IMR-90 (cell line): Measurements from ENCODE around the gene ZNF346. TPM values are rescaled to one million over a fixed set of nuclear protein-coding genes. Genes with fewer than 3 reads are reported as not detected.

Source experiments
- ATAC-seq: fragments of 200-7000 bp; cut with Tn5 transposase; 2 replicates; pipeline ENCODE4 v1.9.1; 2020; ENCODE audit warnings: low read depth, mild to moderate bottlenecking, moderate library complexity
- BruUV-seq: library from RNA; stranded (reverse); fragments of 400-500 nt; replicated peaks from 2 replicates; lab custom pipeline; 2021; lab: Mats Ljungman, UMichigan
- CTCF ChIA-PET: fragments of 300-600 bp; formaldehyde crosslinking; extraction: SDS; loops from one replicate; lab custom pipeline; 2021; ENCODE audit warnings: antibody characterized with exemption; lab: Yijun Ruan, JAX
- POLR2A ChIA-PET: fragments of 300-600 bp; sonication (Branson Sonifier 250); formaldehyde crosslinking; loops from one replicate; lab custom pipeline; 2022; ENCODE audit warnings: antibody characterized with exemption; ENCODE audit not compliant: unreplicated experiment; lab: Charles Lee
- DNase-seq: peaks from one replicate; pipeline ENCODE4 v3.0.0; 2013
- H2AFZ ChIP-seq: replicated peaks from 2 replicates; pipeline ENCODE3; 2013; ENCODE audit warnings: low read length, mild to moderate bottlenecking; ENCODE audit not compliant: poor library complexity
- H2AK5ac ChIP-seq: 2 replicates; pipeline ENCODE4 v1.6.1; 2013; ENCODE audit warnings: low read depth, low read length, inconsistent platforms
- H2AK9ac ChIP-seq: replicated peaks from 2 replicates; pipeline ENCODE3; 2013; ENCODE audit warnings: mild to moderate bottlenecking, low read depth, low read length, moderate library complexity; ENCODE audit not compliant: poor library complexity
- H2BK120ac ChIP-seq: 2 replicates; pipeline ENCODE4 v1.6.1; 2013; ENCODE audit warnings: low read depth, low read length, inconsistent platforms
- H2BK15ac ChIP-seq: 3 replicates; pipeline ENCODE4 v1.6.1; 2013; ENCODE audit warnings: low read depth, low read length, inconsistent platforms
- H2BK20ac ChIP-seq: 2 replicates; pipeline ENCODE4 v1.6.1; 2013; ENCODE audit warnings: low read depth, mild to moderate bottlenecking, inconsistent platforms, low read length, moderate library complexity
- H2BK5ac ChIP-seq: 2 replicates; pipeline ENCODE4 v1.6.1; 2013; ENCODE audit warnings: mild to moderate bottlenecking, low read depth, low read length, inconsistent platforms; ENCODE audit not compliant: poor library complexity, severe bottlenecking
- H3K14ac ChIP-seq: replicated peaks from 2 replicates; pipeline ENCODE4 v1.6.1; 2013; ENCODE audit warnings: low read depth, low read length, inconsistent platforms
- H3K18ac ChIP-seq: 2 replicates; pipeline ENCODE4 v1.6.1; 2013; ENCODE audit warnings: low read depth, low read length, control low read depth
- H3K23ac ChIP-seq: 2 replicates; pipeline ENCODE4 v1.6.1; 2013; ENCODE audit warnings: low read depth, low read length, inconsistent platforms
- H3K27ac ChIP-seq: 2 replicates; pipeline ENCODE4 v1.5.1; 2013; ENCODE audit warnings: mild to moderate bottlenecking, control low read depth, low read length; ENCODE audit not compliant: insufficient read depth
- H3K27me3 ChIP-seq: 2 replicates; pipeline ENCODE4 v1.6.1; 2013; ENCODE audit warnings: low read length; ENCODE audit not compliant: control insufficient read depth, insufficient read depth
- H3K36me3 ChIP-seq: 2 replicates; pipeline ENCODE4 v1.6.1; 2013; ENCODE audit warnings: low read length, mixed read lengths; ENCODE audit not compliant: control insufficient read depth, insufficient read depth
- H3K4ac ChIP-seq: 2 replicates; pipeline ENCODE4 v1.6.1; 2013; ENCODE audit warnings: low read depth, low read length, inconsistent platforms
- H3K4me1 ChIP-seq: 2 replicates; pipeline ENCODE4 v1.6.1; 2013; ENCODE audit warnings: low read length, mixed read lengths; ENCODE audit not compliant: control insufficient read depth, insufficient read depth
- H3K4me2 ChIP-seq: 2 replicates; pipeline ENCODE4 v1.6.1; 2013; ENCODE audit warnings: low read depth, mild to moderate bottlenecking, control low read depth, low read length, moderate library complexity
- H3K4me3 ChIP-seq: 2 replicates; pipeline ENCODE4 v1.5.1; 2013; ENCODE audit warnings: low read depth, mild to moderate bottlenecking, control low read depth, low read length, moderate library complexity; ENCODE audit not compliant: insufficient read depth
- H3K56ac ChIP-seq: 2 replicates; pipeline ENCODE4 v1.6.1; 2013; ENCODE audit warnings: low read length, inconsistent platforms; ENCODE audit not compliant: insufficient read depth; ENCODE audit errors: extremely low read depth
- H3K79me1 ChIP-seq, 2 experiments: 2 replicates each; pipeline ENCODE4 v1.6.1; 2013; ENCODE audit warnings: low read length in 2 of 2, inconsistent platforms in 1 of 2, low read depth in 1 of 2
- H3K9ac ChIP-seq: 2 replicates; pipeline ENCODE4 v1.6.1; 2013; ENCODE audit warnings: low read depth, low read length, control low read depth
- H3K9me1 ChIP-seq: 2 replicates; pipeline ENCODE4 v1.6.1; 2013; ENCODE audit warnings: low read length, inconsistent platforms; ENCODE audit not compliant: insufficient read depth
- H3K9me3 ChIP-seq: 2 replicates; pipeline ENCODE4 v1.6.1; 2013; ENCODE audit warnings: low read length; ENCODE audit not compliant: control insufficient read depth, insufficient read depth
- H4K20me1 ChIP-seq: 2 replicates; pipeline ENCODE4 v1.6.1; 2013; ENCODE audit warnings: low read length, inconsistent platforms; ENCODE audit not compliant: insufficient read depth
- H4K5ac ChIP-seq: 2 replicates; pipeline ENCODE4 v1.6.1; 2013; ENCODE audit warnings: mild to moderate bottlenecking, low read depth, low read length, control low read depth
- H4K8ac ChIP-seq, 2 experiments: 2 replicates each; pipeline ENCODE4 v1.6.1; 2013; ENCODE audit warnings: low read depth in 2 of 2, low read length in 2 of 2, control low read depth in 1 of 2, inconsistent platforms in 1 of 2
- H4K91ac ChIP-seq: 2 replicates; pipeline ENCODE4 v1.6.1; 2013; ENCODE audit warnings: low read depth, low read length, inconsistent platforms; ENCODE audit not compliant: insufficient read depth
- BHLHE40 ChIP-seq: fragments of 150-350 bp; IDR thresholded peaks from 2 replicates; pipeline ENCODE4 v1.6.1; 2016; ENCODE audit warnings: mild to moderate bottlenecking, low read depth, low read length
- CEBPB ChIP-seq: IDR thresholded peaks from 2 replicates; pipeline ENCODE4 v1.6.1; 2012; ENCODE audit warnings: low read depth, low read length, improper control_type of control experiment
- ELK1 ChIP-seq: fragments of 150-350 bp; IDR thresholded peaks from 2 replicates; pipeline ENCODE4 v1.6.1; 2016; ENCODE audit warnings: low read depth, mild to moderate bottlenecking, low read length, moderate library complexity, borderline replicate concordance
- MAZ ChIP-seq: IDR thresholded peaks from 2 replicates; pipeline ENCODE4 v1.6.1; 2012; ENCODE audit warnings: low read depth, mild to moderate bottlenecking, low read length, improper control_type of control experiment, moderate library complexity, borderline replicate concordance
- NFE2L2 ChIP-seq: fragments of 150-350 bp; IDR thresholded peaks from 2 replicates; pipeline ENCODE4 v1.6.1; 2016; ENCODE audit warnings: low read depth, mild to moderate bottlenecking, low read length
- POLR2A ChIP-seq: IDR thresholded peaks from 2 replicates; pipeline ENCODE4 v1.6.1; 2012; ENCODE audit warnings: mild to moderate bottlenecking, low read depth, low read length
- RAD21 ChIP-seq: IDR thresholded peaks from 2 replicates; pipeline ENCODE4 v1.6.1; 2012; ENCODE audit warnings: low read length, improper control_type of control experiment
- RCOR1 ChIP-seq: IDR thresholded peaks from 2 replicates; pipeline ENCODE4 v1.6.1; 2012; ENCODE audit warnings: mild to moderate bottlenecking, low read length, improper control_type of control experiment; ENCODE audit not compliant: insufficient replicate concordance
- RFX5 ChIP-seq: IDR thresholded peaks from 2 replicates; pipeline ENCODE4 v1.8.0; 2012; ENCODE audit warnings: low read depth, mild to moderate bottlenecking, low read length, moderate library complexity
- SMC3 ChIP-seq: fragments of 150-350 bp; IDR thresholded peaks from 2 replicates; pipeline ENCODE4 v1.6.1; 2016; ENCODE audit warnings: low read depth, mild to moderate bottlenecking, antibody characterized with exemption, low read length, moderate library complexity
- USF2 ChIP-seq: fragments of 150-350 bp; IDR thresholded peaks from 2 replicates; pipeline ENCODE4 v1.6.1; 2017; ENCODE audit warnings: mild to moderate bottlenecking, antibody characterized with exemption, low read length, low read depth
- WGBS, 2 experiments: methylation state at CpG; one replicate each; pipeline versions ENCODE4 v1.1.5 to v1.1.7; 2013; ENCODE audit warnings: missing lambda C conversion rate in 2 of 2; ENCODE audit not compliant: insufficient read length in 1 of 2; ENCODE audit errors: extremely low coverage in 2 of 2; 5-methylcytosine and 5-hydroxymethylcytosine counted together
- dilution Hi-C: fragments of 300-500 bp; cut with HindIII; formaldehyde crosslinking; loops from one replicate; pipeline ENCODE4 v1.14.3; 2018; ENCODE audit warnings: low sequenced_read_pairs; ENCODE audit not compliant: unreplicated experiment
- in situ Hi-C: fragments of 300-500 bp; cut with MboI; formaldehyde crosslinking; loops from 3 replicates; pipeline ENCODE4 v1.14.3; 2019; ENCODE audit warnings: low sequenced_read_pairs, inconsistent platforms, mixed read lengths
- intact Hi-C: fragments of 100-400 bp; cut with micrococcal nuclease; formaldehyde crosslinking; loops from 2 replicates; pipeline ENCODE4 v1.10.0; 2022
- polyA plus RNA-seq, 3 experiments: library from polyadenylated mRNA; depleted of rRNA; stranded (reverse); fragments of >200 nt; gene quantifications; 2 replicates each; pipeline ENCODE4 v1.2.3, GENCODE V29; 2012; ENCODE audit warnings: low replicate concordance in 1 of 3
- total RNA-seq: library from RNA; depleted of rRNA; stranded (reverse); fragments of >200 nt; gene quantifications from 2 replicates; pipeline ENCODE4 v1.2.3, GENCODE V29; 2012

ZNF346 gene
- total and polyA plus RNA-seq, 2 of the 4 experiments (the other 2 are of a cell fraction): 15.1 to 17.0 TPM

- Histone ChIP-seq H3K4me3 (no peak overlapping the region), H4K91ac (no peak overlapping the region), H2BK20ac (no peak overlapping the region), H3K18ac (no peak overlapping the region), H3K27me3 (no peaks in the 10 kb centered on the region), H2BK5ac (no peak overlapping the region), H3K4me1 (peaks cover 5% of the 10 kb centered on the region), H3K4ac (no peak overlapping the region), H3K23ac (0 out of 2 replicates have a peak overlapping the region, but pooled peaks have one; percentile 9), H2BK120ac (no peak overlapping the region), H4K20me1 (no peaks in the 10 kb centered on the region), H4K8ac (no peak overlapping the region), H3K9me1 (peaks cover 9% of the 10 kb centered on the region; the same call in 1 of the 2 replicates), H2AK9ac (no peak overlapping the region), H2AK5ac (no peak overlapping the region), H3K27ac (no peak overlapping the region), H3K14ac (no peak overlapping the region), H3K79me1 (no peaks in the 10 kb centered on the region), H2AFZ (no peak overlapping the region), H3K9me3 (no peaks in the 10 kb centered on the region), H4K5ac (no peak overlapping the region), H2BK15ac (no peak overlapping the region), H3K9ac (no peak overlapping the region), H3K4me2 (no peak overlapping the region), H3K56ac (no peak overlapping the region), H3K36me3 (peaks cover 29% of the 10 kb centered on the region)
- in situ Hi-C loops: no loop called here
- no peak for ATAC-seq
- no peak for TF ChIP-seq RCOR1
- TF ChIP-seq RFX5: no peak
- no peak for TF ChIP-seq POLR2A
- no peak for TF ChIP-seq RAD21
- TF ChIP-seq NFE2L2: no peak
- TF ChIP-seq MAZ: no peak
- TF ChIP-seq BHLHE40: no peak
- TF ChIP-seq ELK1: no peak
- no peak for TF ChIP-seq USF2
- no peak for TF ChIP-seq SMC3
- no peak for TF ChIP-seq CEBPB
- POLR2A ChIA-PET: no interaction called here
- intact Hi-C loops: no loop called here
- no TSS peak for BruUV-seq
- DNase-seq: no peak
- CTCF ChIA-PET: interaction anchor here (1.1 kb wide), 1 partner anchor 46 kb away, joined by 3 read pairs; no protein-coding TSS in a partner anchor
- dilution Hi-C loops: no loop called here
- no CpG with 5 or more reads among the region's 6 CpGs for WGBS, 2 experiments
Observed at GRCh38 chr5:177065491-177065890, 43.0 kb downstream of the ZNF346 start.
